A673 (cell line): ENCODE results near the gene NCBP1. TPM values are rescaled to one million over a fixed set of nuclear protein-coding genes. Genes with fewer than 3 reads are reported as not detected.

Source experiments
- BruUV-seq: library from RNA; stranded (reverse); fragments of 400-500 nt; replicated peaks from 2 replicates; lab custom pipeline; 2021; lab: Mats Ljungman, UMichigan
- CTCF ChIA-PET: fragments of 300-600 bp; sonication (Branson Sonifier 250); formaldehyde crosslinking; loops from one replicate; lab custom pipeline; 2022; ENCODE audit warnings: antibody characterized with exemption; lab: Charles Lee
- POLR2A ChIA-PET: fragments of 300-600 bp; sonication (Branson Sonifier 250); formaldehyde crosslinking; loops from one replicate; lab custom pipeline; 2022; ENCODE audit warnings: antibody characterized with exemption; ENCODE audit not compliant: low non-redundant PET; lab: Charles Lee
- DNase-seq: peaks from one replicate; pipeline ENCODE4 v3.0.0-alpha.2; 2015; ENCODE audit warnings: low spot score
- H3K27ac ChIP-seq: fragments of 200-600 bp; sonication (generic); 2 replicates; pipeline ENCODE4 v1.5.1; 2016; ENCODE audit warnings: mixed run types, low read depth, mild to moderate bottlenecking, mixed read lengths, antibody characterized with exemption, low read length; ENCODE audit not compliant: poor library complexity, severe bottlenecking
- H3K27me3 ChIP-seq: fragments of 200-600 bp; sonication (generic); replicated peaks from 2 replicates; pipeline ENCODE4 v1.6.1; 2017; ENCODE audit warnings: mixed run types, low read depth, mild to moderate bottlenecking, mixed read lengths, antibody characterized with exemption, low read length; ENCODE audit not compliant: insufficient read depth, poor library complexity
- H3K36me3 ChIP-seq: fragments of 200-600 bp; sonication (generic); 2 replicates; pipeline ENCODE4 v1.6.1; 2016; ENCODE audit warnings: mixed run types, mild to moderate bottlenecking, mixed read lengths, antibody characterized with exemption, low read length; ENCODE audit not compliant: insufficient read depth, poor library complexity, severe bottlenecking
- H3K4me1 ChIP-seq: fragments of 200-600 bp; sonication (generic); 2 replicates; pipeline ENCODE4 v1.6.1; 2017; ENCODE audit warnings: mixed run types, mild to moderate bottlenecking, mixed read lengths, antibody characterized with exemption, low read length; ENCODE audit not compliant: insufficient read depth, poor library complexity, severe bottlenecking
- H3K4me3 ChIP-seq: fragments of 200-600 bp; sonication (generic); 2 replicates; pipeline ENCODE4 v1.5.1; 2016; ENCODE audit warnings: low read depth, mixed run types, mild to moderate bottlenecking, mixed read lengths, low read length; ENCODE audit not compliant: poor library complexity, severe bottlenecking
- H3K9me3 ChIP-seq: fragments of 200-600 bp; sonication (generic); 2 replicates; pipeline ENCODE4 v1.6.1; 2016; ENCODE audit warnings: mixed run types, low read depth, mild to moderate bottlenecking, mixed read lengths, antibody characterized with exemption, low read length; ENCODE audit not compliant: poor library complexity, severe bottlenecking
- CTCF ChIP-seq: fragments of 300-800, 200-600 bp; sonication (generic); conservative IDR thresholded peaks from 2 replicates; pipeline ENCODE4 v1.5.1; 2017; ENCODE audit warnings: low read depth, mild to moderate bottlenecking, antibody characterized with exemption, low read length, moderate library complexity, mixed read lengths
- EZH2 ChIP-seq: fragments of 200-600 bp; sonication (generic); IDR thresholded peaks from 2 replicates; pipeline ENCODE4 v1.6.1; 2017; ENCODE audit warnings: borderline replicate concordance, low read depth, mild to moderate bottlenecking, mixed read lengths, antibody characterized with exemption, low read length; ENCODE audit not compliant: poor library complexity, severe bottlenecking
- intact Hi-C: fragments of 100-400 bp; cut with micrococcal nuclease; formaldehyde crosslinking; loops from one replicate; pipeline ENCODE4 v1.10.0; 2022; ENCODE audit not compliant: unreplicated experiment
- total RNA-seq: library from RNA; stranded (reverse); gene quantifications from 2 replicates; pipeline ENCODE4 v1.2.3, GENCODE V29; 2021

NCBP1 gene
- total RNA-seq, 1 experiment from 2014 or later, result 57.9 TPM

- TF ChIP-seq EZH2 (no peak), CTCF (no peak)
- no peak overlapping the region for H3K4me3 ChIP-seq
- H3K27me3 ChIP-seq, result peaks cover 33% of the 10 kb centered on the region
- H3K36me3 ChIP-seq, result no peaks in the 10 kb centered on the region
- intact Hi-C loops, result no loop called here
- no TSS peak for BruUV-seq
- DNase-seq, result no peak
- no peaks in the 10 kb centered on the region for H3K4me1 ChIP-seq
- H3K27ac ChIP-seq, result no peak overlapping the region
- no peaks in the 10 kb centered on the region for H3K9me3 ChIP-seq
- ChIA-PET CTCF (no interaction called here), POLR2A (no interaction called here)
These were observed 88.7 kb downstream of the NCBP1 start for GRCh38 chr9:97722331-97722730.

Other genes with a start within 250 kb of the NCBP1 start
- gene TDRD7, start 221.7 kb upstream of the NCBP1 start, total RNA-seq, result 3.6 and 4.9 TPM in 2 replicates
- gene TMOD1, start 132.2 kb upstream of the NCBP1 start, total RNA-seq, result 0.09 and 0.24 TPM in 2 replicates
- 29.7 and 31.2 TPM in 2 replicates for gene TSTD2, start 453 bp upstream of the NCBP1 start, total RNA-seq
- gene XPA, start 63.5 kb downstream of the NCBP1 start, total RNA-seq, result 15.6 and 17.9 TPM in 2 replicates
- gene FOXE1, start 219.4 kb downstream of the NCBP1 start, total RNA-seq, result not detected in 2 replicates